ENCODE measurements around the gene SLC17A3. TPM values are rescaled to one million over a fixed set of nuclear protein-coding genes. Genes with fewer than 3 reads are reported as not detected.

SLC17A3 gene
- total and polyA plus RNA-seq, 2 donors from 2014 or later = 14.0 to 149 TPM

DNA sequence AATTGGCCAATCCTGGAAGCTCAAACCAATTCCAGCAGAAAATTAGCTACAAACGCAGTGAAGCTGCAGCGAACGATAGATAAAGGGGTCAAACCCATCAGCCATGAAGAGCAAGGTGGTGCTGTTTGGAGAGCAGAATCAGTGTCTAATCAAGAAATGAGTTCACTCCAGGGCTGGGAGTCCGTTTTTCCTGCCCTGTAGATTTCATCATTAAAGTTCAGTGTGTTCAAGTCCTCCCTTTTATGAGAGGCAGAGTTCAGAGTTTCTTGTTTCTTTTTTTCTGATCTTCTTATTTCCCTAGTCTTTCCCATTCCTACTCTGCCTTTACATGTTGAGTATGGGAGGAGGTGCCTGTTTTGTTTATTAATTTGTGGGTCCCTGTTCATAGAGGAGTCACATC is 72.6 kb downstream of the SLC17A3 start:
- Histone ChIP-seq H3K27ac (ENCODE audit: low read depth in 2 of 2, low read length in 2 of 2) (no peak overlapping the region), H3K9me3 (ENCODE audit: control insufficient read depth in 2 of 3, insufficient read depth in 1 of 3, low read length in 3 of 3) (no peaks in the 10 kb centered on the region), H3K9ac (ENCODE audit: low read length in 3 of 3) (no peak overlapping the region), H3K27me3 (ENCODE audit: control insufficient read depth, insufficient read depth, low read length) (no peaks in the 10 kb centered on the region), H3K4me1 (ENCODE audit: control insufficient read depth in 2 of 3, insufficient read depth in 2 of 3, low read depth in 1 of 3, low read length in 3 of 3) (no peaks in the 10 kb centered on the region), H3K36me3 (ENCODE audit: control insufficient read depth in 2 of 3, insufficient read depth in 3 of 3, low read length in 3 of 3) (peaks cover 0 to 6% (median 3%) of the 10 kb centered on the region in 3 donors), H3K4me3 (ENCODE audit: low read length in 3 of 3) (no peak overlapping the region)
- no peak for DNase-seq
- intact Hi-C loops (cut with DNase I) = no loop called here
- TF ChIP-seq, protein P1, sequence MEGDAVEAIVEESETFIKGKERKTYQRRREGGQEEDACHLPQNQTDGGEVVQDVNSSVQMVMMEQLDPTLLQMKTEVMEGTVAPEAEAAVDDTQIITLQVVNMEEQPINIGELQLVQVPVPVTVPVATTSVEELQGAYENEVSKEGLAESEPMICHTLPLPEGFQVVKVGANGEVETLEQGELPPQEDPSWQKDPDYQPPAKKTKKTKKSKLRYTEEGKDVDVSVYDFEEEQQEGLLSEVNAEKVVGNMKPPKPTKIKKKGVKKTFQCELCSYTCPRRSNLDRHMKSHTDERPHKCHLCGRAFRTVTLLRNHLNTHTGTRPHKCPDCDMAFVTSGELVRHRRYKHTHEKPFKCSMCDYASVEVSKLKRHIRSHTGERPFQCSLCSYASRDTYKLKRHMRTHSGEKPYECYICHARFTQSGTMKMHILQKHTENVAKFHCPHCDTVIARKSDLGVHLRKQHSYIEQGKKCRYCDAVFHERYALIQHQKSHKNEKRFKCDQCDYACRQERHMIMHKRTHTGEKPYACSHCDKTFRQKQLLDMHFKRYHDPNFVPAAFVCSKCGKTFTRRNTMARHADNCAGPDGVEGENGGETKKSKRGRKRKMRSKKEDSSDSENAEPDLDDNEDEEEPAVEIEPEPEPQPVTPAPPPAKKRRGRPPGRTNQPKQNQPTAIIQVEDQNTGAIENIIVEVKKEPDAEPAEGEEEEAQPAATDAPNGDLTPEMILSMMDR (IDR thresholded peaks at IDR 0.05; ENCODE audit: borderline replicate concordance, extremely low read depth, insufficient read depth) = no peak
- no peak for FAIRE-seq

Other genes starting within 250 kb of the SLC17A3 start
- gene SCGN, start 222.0 kb downstream of the SLC17A3 start, total RNA-seq = 8.7 TPM
- gene SCGN, start 222.0 kb downstream of the SLC17A3 start, polyA plus RNA-seq (ENCODE audit: insufficient read depth, low read depth, low replicate concordance) = 0.90 TPM
- 1.8 TPM for gene SLC17A4, start 119.5 kb downstream of the SLC17A3 start, total RNA-seq
- gene SLC17A4, start 119.5 kb downstream of the SLC17A3 start, polyA plus RNA-seq (ENCODE audit: insufficient read depth, low read depth, low replicate concordance) = 0.88 TPM
- gene SLC17A1, start 42.2 kb downstream of the SLC17A3 start, total RNA-seq = 26.3 TPM
- gene SLC17A1, start 42.2 kb downstream of the SLC17A3 start, polyA plus RNA-seq (ENCODE audit: insufficient read depth, low read depth, low replicate concordance) = 109 TPM
- 0.76 TPM for gene SLC17A2, start 56.4 kb upstream of the SLC17A3 start, total RNA-seq
- 0.54 TPM for gene SLC17A2, start 56.4 kb upstream of the SLC17A3 start, polyA plus RNA-seq (ENCODE audit: insufficient read depth, low read depth, low replicate concordance)
- 27.9 TPM for gene TRIM38, start 88.6 kb upstream of the SLC17A3 start, total RNA-seq
- 12.2 TPM for gene TRIM38, start 88.6 kb upstream of the SLC17A3 start, polyA plus RNA-seq (ENCODE audit: insufficient read depth, low read depth, low replicate concordance)
- gene HFE, start 213.2 kb upstream of the SLC17A3 start, total RNA-seq = 10.6 TPM
- 6.3 TPM for gene HFE, start 213.2 kb upstream of the SLC17A3 start, polyA plus RNA-seq (ENCODE audit: insufficient read depth, low read depth, low replicate concordance)

All from kidney (tissue), 14 donors.